GM23338 (cell line): ENCODE data around the gene EPAS1. TPM values are rescaled to one million over a fixed set of nuclear protein-coding genes. Genes with fewer than 3 reads are reported as not detected.

Experiments
- ATAC-seq: fragments of 200-7000 bp; cut with Tn5 transposase; 3 replicates; pipeline ENCODE4 v1.9.1; 2020
- DNase-seq: peaks from one replicate; pipeline ENCODE4 v3.0.0-alpha.2; 2015; ENCODE audit warnings: low spot score
- H2AFZ ChIP-seq: fragments of 200-600 bp; sonication (generic); 2 replicates; pipeline ENCODE4 v1.8.0; 2016; ENCODE audit warnings: antibody characterized with exemption, mild to moderate bottlenecking, moderate library complexity
- H3F3A ChIP-seq: fragments of 200-600 bp; sonication (generic); replicated peaks from 2 replicates; pipeline ENCODE4 v1.8.0; 2017; ENCODE audit warnings: antibody characterized with exemption, mixed run types, low read depth
- H3K27ac ChIP-seq: fragments of 200-600 bp; sonication (generic); 2 replicates; pipeline ENCODE4 v1.6.1; 2016; ENCODE audit warnings: low read depth
- H3K27me3 ChIP-seq: fragments of 200-600 bp; sonication (generic); 2 replicates; pipeline ENCODE4 v1.8.0; 2016; ENCODE audit warnings: mild to moderate bottlenecking, mixed run types, moderate library complexity; ENCODE audit not compliant: insufficient read depth
- H3K36me3 ChIP-seq: fragments of 200-600 bp; sonication (generic); 2 replicates; pipeline ENCODE4 v1.8.0; 2016; ENCODE audit warnings: mild to moderate bottlenecking; ENCODE audit not compliant: insufficient read depth
- H3K4me1 ChIP-seq: fragments of 200-600 bp; sonication (generic); 2 replicates; pipeline ENCODE4 v1.8.0; 2016; ENCODE audit warnings: mild to moderate bottlenecking, moderate library complexity; ENCODE audit not compliant: insufficient read depth
- H3K4me2 ChIP-seq: fragments of 200-600 bp; sonication (generic); 2 replicates; pipeline ENCODE4 v1.7.1; 2017; ENCODE audit warnings: mixed run types
- H3K4me3 ChIP-seq: fragments of 200-600 bp; sonication (generic); 2 replicates; pipeline ENCODE4 v1.6.1; 2016; ENCODE audit warnings: mixed run types
- H3K79me2 ChIP-seq: fragments of 200-600 bp; sonication (generic); replicated peaks from 2 replicates; pipeline ENCODE4 v1.8.0; 2017; ENCODE audit warnings: mild to moderate bottlenecking; ENCODE audit not compliant: insufficient read depth
- H3K9me2 ChIP-seq: fragments of 200-600 bp; sonication (generic); 2 replicates; pipeline ENCODE4 v1.8.0; 2017; ENCODE audit not compliant: insufficient read depth
- H4K20me1 ChIP-seq: fragments of 200-600 bp; sonication (generic); replicated peaks from 2 replicates; pipeline ENCODE4 v1.8.0; 2017; ENCODE audit warnings: mild to moderate bottlenecking; ENCODE audit not compliant: insufficient read depth
- H3K27ac Mint-ChIP-seq: 2 replicates; pipeline ENCODE4 v1.8.0; 2020; ENCODE audit warnings: inconsistent platforms, mild to moderate bottlenecking, moderate library complexity, mixed read lengths
- H3K27me3 Mint-ChIP-seq: 3 replicates; pipeline ENCODE4 v1.8.0; 2022; ENCODE audit warnings: low read depth, mild to moderate bottlenecking, moderate library complexity, mixed read lengths, inconsistent platforms; ENCODE audit not compliant: insufficient read depth, poor library complexity
- H3K36me3 Mint-ChIP-seq: 3 replicates; pipeline ENCODE4 v1.8.0; 2021; ENCODE audit warnings: low read depth, mild to moderate bottlenecking, inconsistent platforms, moderate library complexity, mixed read lengths
- H3K4me1 Mint-ChIP-seq: 3 replicates; pipeline ENCODE4 v1.8.0; 2020; ENCODE audit warnings: mild to moderate bottlenecking, inconsistent platforms, mixed read lengths
- H3K4me3 Mint-ChIP-seq: 3 replicates; pipeline ENCODE4 v1.8.0; 2021; ENCODE audit warnings: moderate library complexity, mild to moderate bottlenecking, inconsistent platforms, mixed read lengths
- H3K9me3 Mint-ChIP-seq: 3 replicates; pipeline ENCODE4 v1.8.0; 2020; ENCODE audit warnings: moderate library complexity, mild to moderate bottlenecking, inconsistent platforms, mixed read lengths
- CREB1 ChIP-seq: fragments of 250-450 bp; sonication (Bioruptor Pico); IDR thresholded peaks from 2 replicates; pipeline ENCODE4 v1.5.0; 2020; ENCODE audit warnings: low read depth, mild to moderate bottlenecking, moderate library complexity
- EZH2 ChIP-seq: fragments of 200-600 bp; sonication (generic); IDR thresholded peaks from one replicate; pipeline ENCODE4 v1.8.0; 2017; ENCODE audit warnings: antibody characterized with exemption, mild to moderate bottlenecking, low read depth; ENCODE audit not compliant: unreplicated experiment
- EZH2phosphoT487 ChIP-seq: fragments of 200-600 bp; sonication (generic); IDR thresholded peaks from one replicate; pipeline ENCODE4 v1.8.1; 2018; ENCODE audit warnings: antibody characterized with exemption; ENCODE audit not compliant: unreplicated experiment
- JUNB ChIP-seq: IDR thresholded peaks from one replicate; pipeline ENCODE4 v1.6.1; 2016; ENCODE audit warnings: antibody characterized with exemption; ENCODE audit not compliant: unreplicated experiment
- POLR2AphosphoS5 ChIP-seq: IDR thresholded peaks from 2 replicates; pipeline ENCODE4 v1.6.1; 2016; ENCODE audit warnings: antibody characterized with exemption, low read depth
- STAT1 ChIP-seq: IDR thresholded peaks from one replicate; pipeline ENCODE4 v1.6.1; 2016; ENCODE audit warnings: antibody characterized with exemption; ENCODE audit not compliant: unreplicated experiment
- ZNF114 ChIP-seq: fragments of 250-450 bp; sonication (Bioruptor Pico); IDR thresholded peaks from 2 replicates; pipeline ENCODE4 v1.5.0; 2020; ENCODE audit warnings: mild to moderate bottlenecking, moderate library complexity
- ZNF331 ChIP-seq: fragments of 250-450 bp; sonication (Bioruptor Pico); IDR thresholded peaks from 2 replicates; pipeline ENCODE4 v1.5.0; 2020; ENCODE audit warnings: low read depth, mild to moderate bottlenecking, moderate library complexity
- polyA plus RNA-seq: library from polyadenylated mRNA; unstranded; fragments of >200 nt; fragmentation: Nextera tagmentation; extraction: Ambion mirVana; gene quantifications from 2 replicates; pipeline ENCODE4 v1.2.1, GENCODE V29; 2016
- total RNA-seq: library from RNA; depleted of rRNA; stranded (reverse); fragments of >200 nt; shearing (Covaris generic); gene quantifications from 2 replicates; pipeline ENCODE4 v1.2.3, GENCODE V29; 2014
- TF ChIP-seq, protein P1 (sequence below): fragments of 250-450 bp; sonication (Bioruptor Pico); IDR thresholded peaks from 2 replicates; pipeline ENCODE4 v1.5.0; 2020; ENCODE audit warnings: mild to moderate bottlenecking, moderate library complexity
- TF ChIP-seq, protein P2 (sequence below), 2 experiments: fragments of 200-600 bp in 1 of 2; sonication (generic) in 1 of 2; conservative IDR thresholded peaks; 2 replicates each; pipeline versions ENCODE4 v1.5.1 to v1.6.1; 2016 to 2017; ENCODE audit warnings: antibody characterized with exemption in 2 of 2, low read depth in 2 of 2, mild to moderate bottlenecking in 2 of 2, moderate library complexity in 1 of 2
- TF ChIP-seq, protein P3 (sequence below): IDR thresholded peaks from one replicate; pipeline ENCODE4 v1.6.1; 2018; ENCODE audit warnings: antibody characterized with exemption; ENCODE audit not compliant: unreplicated experiment
- TF ChIP-seq, protein P4 (sequence below): IDR thresholded peaks from 2 replicates; pipeline ENCODE4 v1.6.1; 2016; ENCODE audit warnings: antibody characterized with exemption

The EPAS1 gene
- total and polyA plus RNA-seq, 2 experiments from 2014 or later: 0.68 to 5.4 TPM

DNA sequence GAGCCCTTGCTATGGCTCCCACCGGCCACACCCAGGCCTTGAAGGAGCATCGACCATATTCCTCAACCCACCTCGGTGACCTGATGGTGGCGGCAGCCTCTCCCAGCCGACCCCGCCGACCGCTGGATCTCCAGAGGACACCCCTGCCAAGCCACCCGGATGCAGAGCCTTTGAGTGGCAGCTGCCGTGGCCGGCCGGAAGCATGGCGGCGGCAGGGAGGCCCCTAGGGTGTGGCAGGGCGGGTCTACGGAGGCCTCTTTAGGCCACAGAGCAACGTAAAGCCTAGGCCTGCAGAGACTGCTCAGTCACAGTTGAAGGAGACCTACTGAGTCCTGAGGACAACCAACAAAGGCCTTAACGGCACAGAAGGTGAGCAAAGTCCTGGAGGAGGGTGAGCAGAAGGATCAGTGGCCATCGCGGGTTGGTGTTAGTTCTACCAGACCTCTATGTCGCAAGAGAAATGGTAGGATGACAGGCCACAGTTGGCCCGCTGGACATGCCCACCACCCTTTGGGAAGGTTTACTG, 131.8 kb downstream of the EPAS1 start:
- H3K4me1 ChIP-seq: no peaks in the 10 kb centered on the region
- Mint-ChIP-seq H3K9me3 (0 out of 3 replicates have a peak, but pooled peaks cover 2% of the 10 kb centered on the region), H3K27ac (no peak overlapping the region), H3K4me1 (no peaks in the 10 kb centered on the region), H3K27me3 (peaks cover 6% of the 10 kb centered on the region), H3K36me3 (no peaks in the 10 kb centered on the region), H3K4me3 (no peak overlapping the region)
- H3K27ac ChIP-seq: no peak overlapping the region
- DNase-seq (no peak), ATAC-seq (no peak)
- no peaks in the 10 kb centered on the region for H3F3A ChIP-seq
- no peak for TF ChIP-seq EZH2phosphoT487
- TF ChIP-seq STAT1: no peak
- TF ChIP-seq, protein P1, sequence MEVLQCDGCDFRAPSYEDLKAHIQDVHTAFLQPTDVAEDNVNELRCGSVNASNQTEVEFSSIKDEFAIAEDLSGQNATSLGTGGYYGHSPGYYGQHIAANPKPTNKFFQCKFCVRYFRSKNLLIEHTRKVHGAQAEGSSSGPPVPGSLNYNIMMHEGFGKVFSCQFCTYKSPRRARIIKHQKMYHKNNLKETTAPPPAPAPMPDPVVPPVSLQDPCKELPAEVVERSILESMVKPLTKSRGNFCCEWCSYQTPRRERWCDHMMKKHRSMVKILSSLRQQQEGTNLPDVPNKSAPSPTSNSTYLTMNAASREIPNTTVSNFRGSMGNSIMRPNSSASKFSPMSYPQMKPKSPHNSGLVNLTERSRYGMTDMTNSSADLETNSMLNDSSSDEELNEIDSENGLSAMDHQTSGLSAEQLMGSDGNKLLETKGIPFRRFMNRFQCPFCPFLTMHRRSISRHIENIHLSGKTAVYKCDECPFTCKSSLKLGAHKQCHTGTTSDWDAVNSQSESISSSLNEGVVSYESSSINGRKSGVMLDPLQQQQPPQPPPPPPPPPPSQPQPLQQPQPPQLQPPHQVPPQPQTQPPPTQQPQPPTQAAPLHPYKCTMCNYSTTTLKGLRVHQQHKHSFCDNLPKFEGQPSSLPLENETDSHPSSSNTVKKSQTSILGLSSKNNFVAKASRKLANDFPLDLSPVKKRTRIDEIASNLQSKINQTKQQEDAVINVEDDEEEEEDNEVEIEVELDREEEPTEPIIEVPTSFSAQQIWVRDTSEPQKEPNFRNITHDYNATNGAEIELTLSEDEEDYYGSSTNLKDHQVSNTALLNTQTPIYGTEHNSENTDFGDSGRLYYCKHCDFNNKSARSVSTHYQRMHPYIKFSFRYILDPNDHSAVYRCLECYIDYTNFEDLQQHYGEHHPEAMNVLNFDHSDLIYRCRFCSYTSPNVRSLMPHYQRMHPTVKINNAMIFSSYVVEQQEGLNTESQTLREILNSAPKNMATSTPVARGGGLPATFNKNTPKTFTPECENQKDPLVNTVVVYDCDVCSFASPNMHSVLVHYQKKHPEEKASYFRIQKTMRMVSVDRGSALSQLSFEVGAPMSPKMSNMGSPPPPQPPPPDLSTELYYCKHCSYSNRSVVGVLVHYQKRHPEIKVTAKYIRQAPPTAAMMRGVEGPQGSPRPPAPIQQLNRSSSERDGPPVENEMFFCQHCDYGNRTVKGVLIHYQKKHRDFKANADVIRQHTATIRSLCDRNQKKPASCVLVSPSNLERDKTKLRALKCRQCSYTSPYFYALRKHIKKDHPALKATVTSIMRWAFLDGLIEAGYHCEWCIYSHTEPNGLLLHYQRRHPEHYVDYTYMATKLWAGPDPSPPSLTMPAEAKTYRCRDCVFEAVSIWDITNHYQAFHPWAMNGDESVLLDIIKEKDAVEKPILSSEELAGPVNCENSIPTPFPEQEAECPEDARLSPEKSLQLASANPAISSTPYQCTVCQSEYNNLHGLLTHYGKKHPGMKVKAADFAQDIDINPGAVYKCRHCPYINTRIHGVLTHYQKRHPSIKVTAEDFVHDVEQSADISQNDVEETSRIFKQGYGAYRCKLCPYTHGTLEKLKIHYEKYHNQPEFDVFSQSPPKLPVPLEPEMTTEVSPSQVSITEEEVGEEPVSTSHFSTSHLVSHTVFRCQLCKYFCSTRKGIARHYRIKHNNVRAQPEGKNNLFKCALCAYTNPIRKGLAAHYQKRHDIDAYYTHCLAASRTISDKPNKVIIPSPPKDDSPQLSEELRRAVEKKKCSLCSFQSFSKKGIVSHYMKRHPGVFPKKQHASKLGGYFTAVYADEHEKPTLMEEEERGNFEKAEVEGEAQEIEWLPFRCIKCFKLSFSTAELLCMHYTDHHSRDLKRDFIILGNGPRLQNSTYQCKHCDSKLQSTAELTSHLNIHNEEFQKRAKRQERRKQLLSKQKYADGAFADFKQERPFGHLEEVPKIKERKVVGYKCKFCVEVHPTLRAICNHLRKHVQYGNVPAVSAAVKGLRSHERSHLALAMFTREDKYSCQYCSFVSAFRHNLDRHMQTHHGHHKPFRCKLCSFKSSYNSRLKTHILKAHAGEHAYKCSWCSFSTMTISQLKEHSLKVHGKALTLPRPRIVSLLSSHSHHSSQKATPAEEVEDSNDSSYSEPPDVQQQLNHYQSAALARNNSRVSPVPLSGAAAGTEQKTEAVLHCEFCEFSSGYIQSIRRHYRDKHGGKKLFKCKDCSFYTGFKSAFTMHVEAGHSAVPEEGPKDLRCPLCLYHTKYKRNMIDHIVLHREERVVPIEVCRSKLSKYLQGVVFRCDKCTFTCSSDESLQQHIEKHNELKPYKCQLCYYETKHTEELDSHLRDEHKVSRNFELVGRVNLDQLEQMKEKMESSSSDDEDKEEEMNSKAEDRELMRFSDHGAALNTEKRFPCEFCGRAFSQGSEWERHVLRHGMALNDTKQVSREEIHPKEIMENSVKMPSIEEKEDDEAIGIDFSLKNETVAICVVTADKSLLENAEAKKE (CRISPR knock-in tag): no peak
- no peak for TF ChIP-seq EZH2
- TF ChIP-seq, protein P2, sequence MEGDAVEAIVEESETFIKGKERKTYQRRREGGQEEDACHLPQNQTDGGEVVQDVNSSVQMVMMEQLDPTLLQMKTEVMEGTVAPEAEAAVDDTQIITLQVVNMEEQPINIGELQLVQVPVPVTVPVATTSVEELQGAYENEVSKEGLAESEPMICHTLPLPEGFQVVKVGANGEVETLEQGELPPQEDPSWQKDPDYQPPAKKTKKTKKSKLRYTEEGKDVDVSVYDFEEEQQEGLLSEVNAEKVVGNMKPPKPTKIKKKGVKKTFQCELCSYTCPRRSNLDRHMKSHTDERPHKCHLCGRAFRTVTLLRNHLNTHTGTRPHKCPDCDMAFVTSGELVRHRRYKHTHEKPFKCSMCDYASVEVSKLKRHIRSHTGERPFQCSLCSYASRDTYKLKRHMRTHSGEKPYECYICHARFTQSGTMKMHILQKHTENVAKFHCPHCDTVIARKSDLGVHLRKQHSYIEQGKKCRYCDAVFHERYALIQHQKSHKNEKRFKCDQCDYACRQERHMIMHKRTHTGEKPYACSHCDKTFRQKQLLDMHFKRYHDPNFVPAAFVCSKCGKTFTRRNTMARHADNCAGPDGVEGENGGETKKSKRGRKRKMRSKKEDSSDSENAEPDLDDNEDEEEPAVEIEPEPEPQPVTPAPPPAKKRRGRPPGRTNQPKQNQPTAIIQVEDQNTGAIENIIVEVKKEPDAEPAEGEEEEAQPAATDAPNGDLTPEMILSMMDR (conservative IDR thresholded peaks at IDR 0.05; ENCODE audit: low read depth in 2 of 2): no peak
- TF ChIP-seq, protein P3, sequence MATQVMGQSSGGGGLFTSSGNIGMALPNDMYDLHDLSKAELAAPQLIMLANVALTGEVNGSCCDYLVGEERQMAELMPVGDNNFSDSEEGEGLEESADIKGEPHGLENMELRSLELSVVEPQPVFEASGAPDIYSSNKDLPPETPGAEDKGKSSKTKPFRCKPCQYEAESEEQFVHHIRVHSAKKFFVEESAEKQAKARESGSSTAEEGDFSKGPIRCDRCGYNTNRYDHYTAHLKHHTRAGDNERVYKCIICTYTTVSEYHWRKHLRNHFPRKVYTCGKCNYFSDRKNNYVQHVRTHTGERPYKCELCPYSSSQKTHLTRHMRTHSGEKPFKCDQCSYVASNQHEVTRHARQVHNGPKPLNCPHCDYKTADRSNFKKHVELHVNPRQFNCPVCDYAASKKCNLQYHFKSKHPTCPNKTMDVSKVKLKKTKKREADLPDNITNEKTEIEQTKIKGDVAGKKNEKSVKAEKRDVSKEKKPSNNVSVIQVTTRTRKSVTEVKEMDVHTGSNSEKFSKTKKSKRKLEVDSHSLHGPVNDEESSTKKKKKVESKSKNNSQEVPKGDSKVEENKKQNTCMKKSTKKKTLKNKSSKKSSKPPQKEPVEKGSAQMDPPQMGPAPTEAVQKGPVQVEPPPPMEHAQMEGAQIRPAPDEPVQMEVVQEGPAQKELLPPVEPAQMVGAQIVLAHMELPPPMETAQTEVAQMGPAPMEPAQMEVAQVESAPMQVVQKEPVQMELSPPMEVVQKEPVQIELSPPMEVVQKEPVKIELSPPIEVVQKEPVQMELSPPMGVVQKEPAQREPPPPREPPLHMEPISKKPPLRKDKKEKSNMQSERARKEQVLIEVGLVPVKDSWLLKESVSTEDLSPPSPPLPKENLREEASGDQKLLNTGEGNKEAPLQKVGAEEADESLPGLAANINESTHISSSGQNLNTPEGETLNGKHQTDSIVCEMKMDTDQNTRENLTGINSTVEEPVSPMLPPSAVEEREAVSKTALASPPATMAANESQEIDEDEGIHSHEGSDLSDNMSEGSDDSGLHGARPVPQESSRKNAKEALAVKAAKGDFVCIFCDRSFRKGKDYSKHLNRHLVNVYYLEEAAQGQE: no peak
- TF ChIP-seq CREB1 (CRISPR knock-in tag): no peak
- TF ChIP-seq JUNB: no peak
- TF ChIP-seq, protein P4, sequence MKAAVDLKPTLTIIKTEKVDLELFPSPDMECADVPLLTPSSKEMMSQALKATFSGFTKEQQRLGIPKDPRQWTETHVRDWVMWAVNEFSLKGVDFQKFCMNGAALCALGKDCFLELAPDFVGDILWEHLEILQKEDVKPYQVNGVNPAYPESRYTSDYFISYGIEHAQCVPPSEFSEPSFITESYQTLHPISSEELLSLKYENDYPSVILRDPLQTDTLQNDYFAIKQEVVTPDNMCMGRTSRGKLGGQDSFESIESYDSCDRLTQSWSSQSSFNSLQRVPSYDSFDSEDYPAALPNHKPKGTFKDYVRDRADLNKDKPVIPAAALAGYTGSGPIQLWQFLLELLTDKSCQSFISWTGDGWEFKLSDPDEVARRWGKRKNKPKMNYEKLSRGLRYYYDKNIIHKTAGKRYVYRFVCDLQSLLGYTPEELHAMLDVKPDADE: no peak
- no peak for TF ChIP-seq ZNF331 (CRISPR knock-in tag)
- TF ChIP-seq POLR2AphosphoS5: no peak
- TF ChIP-seq ZNF114 (CRISPR knock-in tag): no peak
- no peaks in the 10 kb centered on the region for H3K27me3 ChIP-seq
- no peaks in the 10 kb centered on the region for H3K36me3 ChIP-seq
- H3K4me2 ChIP-seq: no peak overlapping the region
- peaks cover 4% of the 10 kb centered on the region; the same call in 1 of the 2 replicates for H3K9me2 ChIP-seq
- no peaks in the 10 kb centered on the region for H4K20me1 ChIP-seq
- H3K4me3 ChIP-seq: no peak overlapping the region
- no peaks in the 10 kb centered on the region for H3K79me2 ChIP-seq
- H2AFZ ChIP-seq: no peak overlapping the region
